ENCODE results near the gene ZNF502.
A peak's percentile ranks its signal among the peaks of the same experiment; 100 is the strongest.

The ZNF502 gene

GRCh38 chr3:44729384-44729910, 17.0 kb downstream of the ZNF502 start, which contains the start of gene ZNF501 (continued):
- TF ChIP-seq, protein P1, sequence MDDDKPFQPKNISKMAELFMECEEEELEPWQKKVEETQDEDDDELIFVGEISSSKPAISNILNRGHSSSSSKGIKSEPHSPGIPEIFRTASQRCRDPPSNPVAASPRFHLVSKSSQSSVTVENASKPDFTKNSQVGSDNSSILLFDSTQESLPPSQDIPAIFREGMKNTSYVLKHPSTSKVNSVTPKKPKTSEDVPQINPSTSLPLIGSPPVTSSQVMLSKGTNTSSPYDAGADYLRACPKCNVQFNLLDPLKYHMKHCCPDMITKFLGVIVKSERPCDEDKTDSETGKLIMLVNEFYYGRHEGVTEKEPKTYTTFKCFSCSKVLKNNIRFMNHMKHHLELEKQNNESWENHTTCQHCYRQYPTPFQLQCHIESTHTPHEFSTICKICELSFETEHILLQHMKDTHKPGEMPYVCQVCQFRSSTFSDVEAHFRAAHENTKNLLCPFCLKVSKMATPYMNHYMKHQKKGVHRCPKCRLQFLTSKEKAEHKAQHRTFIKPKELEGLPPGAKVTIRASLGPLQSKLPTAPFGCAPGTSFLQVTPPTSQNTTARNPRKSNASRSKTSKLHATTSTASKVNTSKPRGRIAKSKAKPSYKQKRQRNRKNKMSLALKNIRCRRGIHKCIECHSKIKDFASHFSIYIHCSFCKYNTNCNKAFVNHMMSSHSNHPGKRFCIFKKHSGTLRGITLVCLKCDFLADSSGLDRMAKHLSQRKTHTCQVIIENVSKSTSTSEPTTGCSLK (tag by site-specific recombination; IDR thresholded peaks at IDR 0.05): no peak
- TF ChIP-seq, protein P2, sequence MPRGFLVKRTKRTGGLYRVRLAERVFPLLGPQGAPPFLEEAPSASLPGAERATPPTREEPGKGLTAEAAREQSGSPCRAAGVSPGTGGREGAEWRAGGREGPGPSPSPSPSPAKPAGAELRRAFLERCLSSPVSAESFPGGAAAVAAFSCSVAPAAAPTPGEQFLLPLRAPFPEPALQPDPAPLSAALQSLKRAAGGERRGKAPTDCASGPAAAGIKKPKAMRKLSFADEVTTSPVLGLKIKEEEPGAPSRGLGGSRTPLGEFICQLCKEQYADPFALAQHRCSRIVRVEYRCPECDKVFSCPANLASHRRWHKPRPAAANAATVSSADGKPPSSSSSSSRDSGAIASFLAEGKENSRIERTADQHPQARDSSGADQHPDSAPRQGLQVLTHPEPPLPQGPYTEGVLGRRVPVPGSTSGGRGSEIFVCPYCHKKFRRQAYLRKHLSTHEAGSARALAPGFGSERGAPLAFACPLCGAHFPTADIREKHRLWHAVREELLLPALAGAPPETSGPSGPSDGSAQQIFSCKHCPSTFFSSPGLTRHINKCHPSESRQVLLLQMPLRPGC (tag by site-specific recombination; IDR thresholded peaks at IDR 0.05): no peak
- TF ChIP-seq, protein P3, sequence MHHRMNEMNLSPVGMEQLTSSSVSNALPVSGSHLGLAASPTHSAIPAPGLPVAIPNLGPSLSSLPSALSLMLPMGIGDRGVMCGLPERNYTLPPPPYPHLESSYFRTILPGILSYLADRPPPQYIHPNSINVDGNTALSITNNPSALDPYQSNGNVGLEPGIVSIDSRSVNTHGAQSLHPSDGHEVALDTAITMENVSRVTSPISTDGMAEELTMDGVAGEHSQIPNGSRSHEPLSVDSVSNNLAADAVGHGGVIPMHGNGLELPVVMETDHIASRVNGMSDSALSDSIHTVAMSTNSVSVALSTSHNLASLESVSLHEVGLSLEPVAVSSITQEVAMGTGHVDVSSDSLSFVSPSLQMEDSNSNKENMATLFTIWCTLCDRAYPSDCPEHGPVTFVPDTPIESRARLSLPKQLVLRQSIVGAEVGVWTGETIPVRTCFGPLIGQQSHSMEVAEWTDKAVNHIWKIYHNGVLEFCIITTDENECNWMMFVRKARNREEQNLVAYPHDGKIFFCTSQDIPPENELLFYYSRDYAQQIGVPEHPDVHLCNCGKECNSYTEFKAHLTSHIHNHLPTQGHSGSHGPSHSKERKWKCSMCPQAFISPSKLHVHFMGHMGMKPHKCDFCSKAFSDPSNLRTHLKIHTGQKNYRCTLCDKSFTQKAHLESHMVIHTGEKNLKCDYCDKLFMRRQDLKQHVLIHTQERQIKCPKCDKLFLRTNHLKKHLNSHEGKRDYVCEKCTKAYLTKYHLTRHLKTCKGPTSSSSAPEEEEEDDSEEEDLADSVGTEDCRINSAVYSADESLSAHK (tag by site-specific recombination; IDR thresholded peaks at IDR 0.05): no peak
- TF ChIP-seq ZNF785 (tag by site-specific recombination; IDR thresholded peaks at IDR 0.05): no peak
- TF ChIP-seq, protein P4, sequence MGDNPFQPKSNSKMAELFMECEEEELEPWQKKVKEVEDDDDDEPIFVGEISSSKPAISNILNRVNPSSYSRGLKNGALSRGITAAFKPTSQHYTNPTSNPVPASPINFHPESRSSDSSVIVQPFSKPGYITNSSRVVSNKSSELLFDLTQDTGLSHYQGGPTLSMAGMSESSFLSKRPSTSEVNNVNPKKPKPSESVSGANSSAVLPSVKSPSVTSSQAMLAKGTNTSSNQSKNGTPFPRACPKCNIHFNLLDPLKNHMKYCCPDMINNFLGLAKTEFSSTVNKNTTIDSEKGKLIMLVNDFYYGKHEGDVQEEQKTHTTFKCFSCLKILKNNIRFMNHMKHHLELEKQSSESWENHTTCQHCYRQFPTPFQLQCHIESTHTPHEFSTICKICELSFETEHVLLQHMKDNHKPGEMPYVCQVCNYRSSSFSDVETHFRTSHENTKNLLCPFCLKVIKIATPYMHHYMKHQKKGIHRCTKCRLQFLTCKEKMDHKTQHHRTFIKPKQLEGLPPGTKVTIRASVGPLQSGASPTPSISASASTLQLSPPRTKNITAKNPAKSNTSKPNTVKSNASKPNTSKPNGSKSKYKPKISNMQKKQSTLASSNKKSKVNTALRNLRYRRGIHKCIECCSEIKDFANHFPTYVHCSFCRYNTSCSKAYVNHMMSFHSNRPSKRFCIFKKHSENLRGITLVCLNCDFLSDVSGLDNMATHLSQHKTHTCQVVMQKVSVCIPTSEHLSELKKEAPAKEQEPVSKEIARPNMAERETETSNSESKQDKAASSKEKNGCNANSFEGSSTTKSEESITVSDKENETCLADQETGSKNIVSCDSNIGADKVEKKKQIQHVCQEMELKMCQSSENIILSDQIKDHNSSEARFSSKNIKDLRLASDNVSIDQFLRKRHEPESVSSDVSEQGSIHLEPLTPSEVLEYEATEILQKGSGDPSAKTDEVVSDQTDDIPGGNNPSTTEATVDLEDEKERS (tag by site-specific recombination; IDR thresholded peaks at IDR 0.05): peak; percentile 54; the same call in 1 of the 2 replicates
- no peak; the same call in 1 of the 2 replicates for TF ChIP-seq ZNF184 (tag by site-specific recombination; IDR thresholded peaks at IDR 0.05)
- TF ChIP-seq, protein P5, sequence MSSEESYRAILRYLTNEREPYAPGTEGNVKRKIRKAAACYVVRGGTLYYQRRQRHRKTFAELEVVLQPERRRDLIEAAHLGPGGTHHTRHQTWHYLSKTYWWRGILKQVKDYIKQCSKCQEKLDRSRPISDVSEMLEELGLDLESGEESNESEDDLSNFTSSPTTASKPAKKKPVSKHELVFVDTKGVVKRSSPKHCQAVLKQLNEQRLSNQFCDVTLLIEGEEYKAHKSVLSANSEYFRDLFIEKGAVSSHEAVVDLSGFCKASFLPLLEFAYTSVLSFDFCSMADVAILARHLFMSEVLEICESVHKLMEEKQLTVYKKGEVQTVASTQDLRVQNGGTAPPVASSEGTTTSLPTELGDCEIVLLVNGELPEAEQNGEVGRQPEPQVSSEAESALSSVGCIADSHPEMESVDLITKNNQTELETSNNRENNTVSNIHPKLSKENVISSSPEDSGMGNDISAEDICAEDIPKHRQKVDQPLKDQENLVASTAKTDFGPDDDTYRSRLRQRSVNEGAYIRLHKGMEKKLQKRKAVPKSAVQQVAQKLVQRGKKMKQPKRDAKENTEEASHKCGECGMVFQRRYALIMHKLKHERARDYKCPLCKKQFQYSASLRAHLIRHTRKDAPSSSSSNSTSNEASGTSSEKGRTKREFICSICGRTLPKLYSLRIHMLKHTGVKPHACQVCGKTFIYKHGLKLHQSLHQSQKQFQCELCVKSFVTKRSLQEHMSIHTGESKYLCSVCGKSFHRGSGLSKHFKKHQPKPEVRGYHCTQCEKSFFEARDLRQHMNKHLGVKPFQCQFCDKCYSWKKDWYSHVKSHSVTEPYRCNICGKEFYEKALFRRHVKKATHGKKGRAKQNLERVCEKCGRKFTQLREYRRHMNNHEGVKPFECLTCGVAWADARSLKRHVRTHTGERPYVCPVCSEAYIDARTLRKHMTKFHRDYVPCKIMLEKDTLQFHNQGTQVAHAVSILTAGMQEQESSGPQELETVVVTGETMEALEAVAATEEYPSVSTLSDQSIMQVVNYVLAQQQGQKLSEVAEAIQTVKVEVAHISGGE (tag by site-specific recombination; conservative IDR thresholded peaks at IDR 0.05; ENCODE audit: low read depth): peak; percentile 71
- no peak for TF ChIP-seq ZNF776 (tag by site-specific recombination; IDR thresholded peaks at IDR 0.05; ENCODE audit: borderline replicate concordance)
- TF ChIP-seq ZNF777 (tag by site-specific recombination; IDR thresholded peaks at IDR 0.05; ENCODE audit: borderline replicate concordance): no peak
- no peak for TF ChIP-seq ZNF274 (IDR thresholded peaks at IDR 0.05; ENCODE audit: low read length)
- no peak for TF ChIP-seq ZNF274 (tag by site-specific recombination; IDR thresholded peaks at IDR 0.05; ENCODE audit: borderline replicate concordance)
- no peak for TF ChIP-seq SCRT2 (tag by site-specific recombination; IDR thresholded peaks at IDR 0.05)
- TF ChIP-seq, protein P6, sequence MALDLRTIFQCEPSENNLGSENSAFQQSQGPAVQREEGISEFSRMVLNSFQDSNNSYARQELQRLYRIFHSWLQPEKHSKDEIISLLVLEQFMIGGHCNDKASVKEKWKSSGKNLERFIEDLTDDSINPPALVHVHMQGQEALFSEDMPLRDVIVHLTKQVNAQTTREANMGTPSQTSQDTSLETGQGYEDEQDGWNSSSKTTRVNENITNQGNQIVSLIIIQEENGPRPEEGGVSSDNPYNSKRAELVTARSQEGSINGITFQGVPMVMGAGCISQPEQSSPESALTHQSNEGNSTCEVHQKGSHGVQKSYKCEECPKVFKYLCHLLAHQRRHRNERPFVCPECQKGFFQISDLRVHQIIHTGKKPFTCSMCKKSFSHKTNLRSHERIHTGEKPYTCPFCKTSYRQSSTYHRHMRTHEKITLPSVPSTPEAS (tag by site-specific recombination; IDR thresholded peaks at IDR 0.05): no peak
- TF ChIP-seq ZSCAN30 (tag by site-specific recombination; IDR thresholded peaks at IDR 0.05): peak; percentile 43; the same call in 1 of the 2 replicates
- TF ChIP-seq ZNF19 (tag by site-specific recombination; IDR thresholded peaks at IDR 0.05; ENCODE audit: low read depth): no peak
- peak; percentile 68; the same call in 1 of the 2 replicates for TF ChIP-seq ZEB2 (tag by site-specific recombination; IDR thresholded peaks at IDR 0.05)
- TF ChIP-seq ZNF324 (tag by site-specific recombination; IDR thresholded peaks at IDR 0.05): peak; percentile 88
- no peak for TF ChIP-seq ZNF292 (tag by site-specific recombination; IDR thresholded peaks at IDR 0.05; ENCODE audit: borderline replicate concordance, low read depth)
- TF ChIP-seq ZNF830 (tag by site-specific recombination; IDR thresholded peaks at IDR 0.05; ENCODE audit: low read depth): no peak
- no peak for TF ChIP-seq ZNF266 (tag by site-specific recombination; IDR thresholded peaks at IDR 0.05; ENCODE audit: low read depth)
- no peak for TF ChIP-seq ZNF544 (tag by site-specific recombination; IDR thresholded peaks at IDR 0.05)
- no peak for TF ChIP-seq SALL2 (tag by site-specific recombination; IDR thresholded peaks at IDR 0.05; ENCODE audit: borderline replicate concordance)
- TF ChIP-seq, protein P7, sequence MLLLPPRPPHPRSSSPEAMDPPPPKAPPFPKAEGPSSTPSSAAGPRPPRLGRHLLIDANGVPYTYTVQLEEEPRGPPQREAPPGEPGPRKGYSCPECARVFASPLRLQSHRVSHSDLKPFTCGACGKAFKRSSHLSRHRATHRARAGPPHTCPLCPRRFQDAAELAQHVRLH (tag by site-specific recombination; IDR thresholded peaks at IDR 0.05): peak; percentile 65; the same call in 1 of the 2 replicates
- no peak for TF ChIP-seq ZNF791 (tag by site-specific recombination; IDR thresholded peaks at IDR 0.05)
- TF ChIP-seq ZNF677 (tag by site-specific recombination; IDR thresholded peaks at IDR 0.05): no peak
